ENCODE results near the gene ABHD2. TPM values are rescaled to one million over a fixed set of nuclear protein-coding genes. Genes with fewer than 3 reads are reported as not detected.

The ABHD2 gene
- total RNA-seq, 1 donor from 2014 or later = 39.1 TPM

- Mint-ChIP-seq H3K27ac (no peak overlapping the region), H3K4me1 (peaks cover 2% of the 10 kb centered on the region), H3K4me3 (no peak overlapping the region), H3K27me3 (ENCODE audit: low read depth) (no peaks in the 10 kb centered on the region), H3K36me3 (peaks cover 3% of the 10 kb centered on the region), H3K9me3 (peaks cover 24% of the 10 kb centered on the region)
- DNase-seq (ENCODE audit: low spot score in 2 of 2, unreplicated experiment in 2 of 2) = no peak
- no peak for TF ChIP-seq CTCF (IDR thresholded peaks at IDR 0.05; ENCODE audit: unreplicated experiment)
Observed at GRCh38 chr15:89071471-89071870, 16.8 kb upstream of the ABHD2 start.

- no peak for DNase-seq (ENCODE audit: low spot score in 2 of 2, unreplicated experiment in 2 of 2)
- no peak overlapping the region for H3K4me3 Mint-ChIP-seq
- H3K4me1 Mint-ChIP-seq = peaks cover 2% of the 10 kb centered on the region
- TF ChIP-seq CTCF (IDR thresholded peaks at IDR 0.05; ENCODE audit: unreplicated experiment) = no peak
- H3K9me3 Mint-ChIP-seq = peaks cover 16% of the 10 kb centered on the region
- H3K27ac Mint-ChIP-seq = no peak overlapping the region
- peaks cover 3% of the 10 kb centered on the region for H3K36me3 Mint-ChIP-seq
- no peaks in the 10 kb centered on the region for H3K27me3 Mint-ChIP-seq (ENCODE audit: low read depth)
Observed at GRCh38 chr15:89072277-89072869, 15.9 kb upstream of the ABHD2 start.

GRCh38 chr15:89074402-89075012 is 13.7 kb upstream of the ABHD2 start:
- no peak for TF ChIP-seq CTCF (IDR thresholded peaks at IDR 0.05; ENCODE audit: unreplicated experiment)
- no peak for DNase-seq (ENCODE audit: low spot score in 2 of 2, unreplicated experiment in 2 of 2)
- H3K27me3 Mint-ChIP-seq (ENCODE audit: low read depth) = no peaks in the 10 kb centered on the region
- H3K4me1 Mint-ChIP-seq = peaks cover 2% of the 10 kb centered on the region
- H3K4me3 Mint-ChIP-seq = no peak overlapping the region
- H3K27ac Mint-ChIP-seq = no peak overlapping the region
- no peaks in the 10 kb centered on the region for H3K36me3 Mint-ChIP-seq
- peaks cover 5% of the 10 kb centered on the region for H3K9me3 Mint-ChIP-seq

- Mint-ChIP-seq H3K4me3 (no peak overlapping the region), H3K36me3 (no peaks in the 10 kb centered on the region)
Observed at GRCh38 chr15:89075101-89075640, 13.1 kb upstream of the ABHD2 start.

GRCh38 chr15:89075846-89076245 is 12.4 kb upstream of the ABHD2 start:
- H3K27ac Mint-ChIP-seq = no peak overlapping the region

More at GRCh38 chr15:89075101-89075640, 13.1 kb upstream of the ABHD2 start:
- peaks cover 3% of the 10 kb centered on the region for H3K9me3 Mint-ChIP-seq
- H3K4me1 Mint-ChIP-seq = peaks cover 2% of the 10 kb centered on the region
- no peak for DNase-seq (ENCODE audit: low spot score in 2 of 2, unreplicated experiment in 2 of 2)
- no peak for TF ChIP-seq CTCF (IDR thresholded peaks at IDR 0.05; ENCODE audit: unreplicated experiment)
- H3K27ac Mint-ChIP-seq = no peak overlapping the region
- H3K27me3 Mint-ChIP-seq (ENCODE audit: low read depth) = no peaks in the 10 kb centered on the region

More at GRCh38 chr15:89075846-89076245, 12.4 kb upstream of the ABHD2 start:
- no peak for DNase-seq (ENCODE audit: low spot score in 2 of 2, unreplicated experiment in 2 of 2)
- TF ChIP-seq CTCF (IDR thresholded peaks at IDR 0.05; ENCODE audit: unreplicated experiment) = no peak
- Mint-ChIP-seq H3K9me3 (no peaks in the 10 kb centered on the region), H3K27me3 (ENCODE audit: low read depth) (no peaks in the 10 kb centered on the region), H3K4me3 (no peak overlapping the region), H3K36me3 (no peaks in the 10 kb centered on the region), H3K4me1 (peaks cover 2% of the 10 kb centered on the region)

All from mesothelial cell of epicardium (in vitro differentiated cells).